GM21528 (cell line): ENCODE results near the gene ATP6V0A4.
"Not testable (repeated sequence)": the region's sequence is repeated elsewhere in the genome, so short reads cannot be mapped to it uniquely, and the experiment has no call there.

Experiments used
- ATAC-seq: cut with Tn5 transposase; IDR thresholded peaks from one replicate; pipeline ENCODE4 v1.9.1; 2021; ENCODE audit warnings: mild to moderate bottlenecking, moderate library complexity; ENCODE audit not compliant: unreplicated experiment, low FRiP score

Gene ATP6V0A4

DNA sequence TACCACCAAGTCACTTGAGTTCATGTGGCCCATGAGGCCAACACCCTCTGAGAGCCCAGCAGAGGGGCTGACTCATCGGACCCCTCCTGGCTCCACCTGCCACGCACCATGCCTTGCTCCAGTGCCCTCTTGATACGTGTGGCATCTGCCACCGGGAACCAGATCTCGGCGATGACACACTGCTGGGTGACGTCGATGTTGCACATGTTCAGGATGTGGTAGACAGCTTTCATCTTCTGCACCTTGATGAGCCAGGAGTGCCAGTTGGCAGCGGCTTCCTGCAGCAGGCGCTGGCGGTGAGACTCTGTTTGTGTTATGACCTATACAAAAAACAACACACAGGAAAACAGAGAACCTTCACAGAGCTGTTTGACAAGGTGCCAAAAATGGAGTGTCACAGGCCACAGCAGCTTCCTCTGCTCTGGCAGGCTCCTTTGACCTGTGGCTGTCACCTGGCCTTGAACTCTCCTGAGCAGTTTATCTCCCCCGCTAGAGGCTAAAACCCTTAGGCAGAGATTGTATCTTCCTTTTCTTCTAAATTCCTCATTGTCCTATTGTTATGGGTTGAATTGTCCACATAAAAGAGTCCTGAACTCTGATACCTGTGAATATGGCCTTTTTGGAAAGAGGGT, 45.4 kb downstream of the ATP6V0A4 start:
- ATAC-seq: peak; percentile 82

DNA sequence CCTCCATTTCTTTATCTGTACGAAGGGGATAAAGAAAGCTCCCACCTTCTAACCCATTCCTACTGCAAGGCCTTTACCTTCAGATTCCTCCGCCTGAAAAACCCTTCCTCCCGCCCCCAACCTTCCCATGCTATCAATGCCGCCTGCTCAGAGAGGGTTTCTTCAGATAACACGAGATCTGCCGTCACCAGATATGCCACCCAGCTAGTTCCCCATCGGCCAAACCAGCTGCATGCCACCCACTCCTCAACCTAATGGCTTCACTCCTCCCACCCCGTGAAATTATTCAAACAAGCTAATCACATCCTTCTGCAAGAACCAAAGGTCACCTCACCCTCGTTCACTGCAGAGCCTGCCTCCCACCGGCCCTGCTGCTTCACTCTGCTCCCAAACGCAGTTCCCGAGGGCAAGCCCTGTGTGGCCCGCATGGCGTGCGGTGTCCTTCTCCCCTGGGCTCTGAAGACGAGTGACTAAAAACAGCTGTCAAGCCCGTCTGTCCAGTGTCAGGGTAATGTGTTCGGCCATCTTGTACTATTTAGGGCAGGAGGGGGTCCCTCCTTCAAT, 47.0 kb downstream of the ATP6V0A4 start:
- ATAC-seq: no peak

DNA sequence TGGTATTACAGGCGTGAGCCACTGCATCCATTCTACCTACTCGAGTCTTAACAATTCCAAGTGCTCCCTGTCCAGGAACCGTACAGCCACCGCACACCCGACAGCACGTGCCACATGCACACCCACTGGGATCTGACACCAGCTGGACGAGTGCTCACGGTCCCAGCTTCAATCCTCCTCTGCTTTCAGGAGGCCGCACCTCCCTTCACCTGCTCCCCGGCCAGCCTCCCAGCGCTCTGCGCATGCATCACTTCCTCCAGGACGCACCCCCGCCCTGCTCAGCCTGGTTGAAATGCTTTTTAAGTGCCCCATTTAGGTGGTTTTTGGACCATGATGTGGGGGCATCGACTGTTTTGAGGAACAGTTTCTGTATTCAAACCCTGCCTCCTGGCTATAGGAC, 47.5 kb downstream of the ATP6V0A4 start:
- ATAC-seq: no peak

DNA sequence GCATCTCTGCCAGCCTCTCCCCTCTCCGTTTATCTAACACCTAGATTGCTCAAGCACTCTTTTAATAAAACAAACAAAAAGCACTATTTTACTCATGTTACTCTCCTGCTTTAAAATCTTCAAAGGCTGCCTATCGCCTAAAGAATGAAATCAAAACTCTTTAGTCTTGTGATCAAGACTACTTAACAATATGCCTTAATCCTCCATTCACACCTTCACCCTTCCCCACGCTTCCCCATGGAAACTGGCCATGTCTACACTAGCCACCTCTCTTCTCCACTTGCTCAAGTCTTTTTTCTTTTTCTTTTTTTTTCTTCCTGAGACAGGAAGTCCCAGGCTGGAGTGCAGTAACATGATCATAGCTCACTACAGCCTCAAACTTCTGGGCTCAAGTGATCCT, 48.0 kb downstream of the ATP6V0A4 start:
- no peak for ATAC-seq

DNA sequence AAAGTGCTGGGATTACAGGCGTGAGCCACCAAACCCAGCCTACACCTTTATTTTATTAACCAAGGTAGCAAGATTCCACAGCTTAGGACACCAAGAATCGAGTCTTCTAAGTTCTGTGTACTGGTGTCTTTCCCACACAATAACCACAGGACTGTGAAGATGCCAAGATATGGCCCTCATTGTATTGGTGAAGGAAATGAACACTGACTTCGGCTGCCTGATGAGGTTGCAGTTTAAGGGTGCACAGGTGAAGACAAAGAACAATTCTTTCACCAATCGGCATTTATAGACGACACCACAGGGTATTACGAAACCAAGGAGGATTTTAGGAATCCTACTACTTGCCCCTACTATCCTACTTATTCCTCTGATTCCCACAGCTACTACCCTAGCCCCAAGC, 49.3 kb downstream of the ATP6V0A4 start:
- ATAC-seq: no peak

DNA sequence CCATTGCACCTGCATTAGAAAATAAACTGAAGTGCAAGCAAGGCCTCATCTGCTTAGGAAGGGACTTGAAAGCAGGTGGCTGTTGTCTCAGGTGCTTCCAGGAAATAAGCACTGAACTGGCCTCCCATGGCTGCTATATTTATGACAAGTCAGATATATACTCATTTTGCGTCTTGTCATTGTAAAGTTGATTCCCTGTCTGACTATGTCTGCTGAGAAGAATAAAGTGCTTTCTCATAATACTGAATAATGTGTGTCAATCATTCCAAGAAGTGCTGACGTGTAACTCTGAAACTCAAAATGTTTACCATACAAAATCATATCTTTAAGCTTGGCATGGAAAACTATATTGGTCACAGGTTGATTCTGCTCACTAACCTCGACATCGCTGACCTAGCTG, 51.9 kb downstream of the ATP6V0A4 start:
- ATAC-seq: no peak

DNA sequence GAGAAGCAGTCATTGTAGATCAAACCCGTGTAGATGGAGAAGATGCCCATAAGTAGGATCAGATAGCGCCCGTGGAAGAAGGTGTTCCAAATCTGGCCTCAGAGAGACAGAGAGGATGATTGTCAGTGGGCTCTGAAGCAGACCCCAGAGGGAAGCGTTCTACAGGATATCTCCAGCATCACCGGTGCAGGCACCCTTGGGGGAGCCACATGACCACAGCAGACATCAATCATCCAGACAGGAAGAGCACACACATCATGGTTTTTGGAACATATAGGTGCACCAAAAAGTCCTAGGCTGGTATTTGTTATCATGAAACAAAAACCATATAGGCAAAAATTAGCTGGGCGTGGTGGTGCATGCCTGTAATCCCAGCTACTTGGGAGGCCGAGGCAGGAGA, 52.8 kb downstream of the ATP6V0A4 start:
- ATAC-seq: no peak

DNA sequence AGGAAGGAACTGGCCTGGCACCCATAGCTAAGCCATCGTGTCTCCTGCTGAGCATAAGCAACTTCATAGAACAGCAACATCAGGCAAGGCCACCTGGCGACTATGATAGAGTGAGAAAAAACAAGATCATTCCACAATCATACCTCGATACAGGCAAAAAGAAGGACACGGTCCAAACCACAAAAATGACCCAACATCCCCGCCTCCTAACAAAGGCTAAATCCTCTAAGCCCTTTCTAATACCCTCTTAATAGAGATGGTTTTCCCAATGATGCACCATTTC, 56.6 kb downstream of the ATP6V0A4 start:
- no peak for ATAC-seq

DNA sequence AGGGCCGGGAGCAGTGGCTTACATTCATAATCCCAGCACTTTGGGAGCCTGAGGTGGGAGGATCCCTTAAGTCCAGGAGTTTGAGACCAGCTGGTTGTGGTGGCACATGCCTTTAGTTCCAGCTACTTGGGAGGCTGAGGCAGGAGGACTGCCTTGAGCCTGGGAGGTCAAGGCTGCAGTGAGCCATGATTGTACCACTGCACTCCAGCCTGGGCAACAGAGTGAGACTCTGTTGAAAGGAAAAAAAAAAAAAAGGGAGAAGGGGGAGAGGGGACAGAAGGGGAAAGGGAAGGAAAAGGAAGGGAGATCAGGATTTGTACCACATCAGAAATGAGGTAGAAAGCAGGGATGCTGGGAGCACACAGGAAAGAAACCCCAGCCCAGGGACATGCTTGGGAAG, 58.1 kb downstream of the ATP6V0A4 start:
- no peak for ATAC-seq

DNA sequence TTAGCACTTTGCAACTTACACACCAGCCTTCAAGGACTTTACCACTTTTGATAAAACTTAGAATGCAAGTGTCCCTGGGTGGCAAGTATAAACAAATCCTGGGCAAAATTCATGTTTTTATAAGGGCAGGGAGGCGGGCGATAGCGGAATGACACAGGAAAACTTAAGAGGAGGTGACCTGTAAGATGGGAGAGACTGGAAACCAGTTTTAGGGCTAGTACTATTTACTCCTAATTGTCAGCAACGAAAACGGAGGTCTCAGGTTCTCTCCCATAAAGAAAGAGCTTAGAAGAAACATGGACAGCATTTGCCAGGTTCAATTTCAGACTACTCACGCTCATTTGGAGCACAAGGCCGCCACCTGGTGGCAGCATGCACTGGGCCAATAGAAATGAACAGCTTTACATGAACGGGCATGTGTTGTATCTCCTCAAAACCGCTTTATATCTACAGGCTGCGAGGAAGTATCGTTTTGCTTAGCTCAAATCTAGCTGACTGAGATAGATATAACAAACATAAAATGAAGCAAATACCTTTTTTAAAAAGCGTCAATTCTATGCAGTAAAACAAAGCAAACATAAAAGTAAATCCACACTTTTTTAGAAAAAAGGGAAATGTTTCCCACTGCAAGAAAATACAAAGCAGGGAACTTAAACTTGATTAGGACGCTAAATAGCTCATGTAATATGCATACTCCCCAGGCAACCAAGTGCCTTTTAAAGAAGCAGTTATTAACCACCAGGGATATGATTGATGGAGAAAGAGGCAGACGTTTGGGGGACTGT, 59.3 kb downstream of the ATP6V0A4 start:
- ATAC-seq: peak; percentile 88

DNA sequence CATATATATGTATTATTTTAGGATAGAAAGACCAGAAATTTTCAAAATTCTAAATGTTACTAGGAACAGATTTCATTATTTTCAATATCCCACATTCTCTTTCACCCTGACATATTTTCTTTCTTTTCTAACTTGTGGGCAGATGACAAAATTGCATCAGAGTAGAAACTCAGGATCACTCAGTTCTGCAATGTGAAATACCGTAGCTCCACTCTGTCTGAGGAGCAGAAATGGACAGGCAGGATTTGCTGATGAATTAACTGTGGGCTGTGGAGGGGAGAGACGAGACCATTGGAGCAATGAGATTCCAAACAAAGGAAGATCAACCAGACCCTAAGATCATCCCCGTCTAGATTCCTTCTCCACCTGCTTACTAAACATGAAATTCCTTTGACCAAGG, 59.9 kb downstream of the ATP6V0A4 start:
- ATAC-seq: no peak

DNA sequence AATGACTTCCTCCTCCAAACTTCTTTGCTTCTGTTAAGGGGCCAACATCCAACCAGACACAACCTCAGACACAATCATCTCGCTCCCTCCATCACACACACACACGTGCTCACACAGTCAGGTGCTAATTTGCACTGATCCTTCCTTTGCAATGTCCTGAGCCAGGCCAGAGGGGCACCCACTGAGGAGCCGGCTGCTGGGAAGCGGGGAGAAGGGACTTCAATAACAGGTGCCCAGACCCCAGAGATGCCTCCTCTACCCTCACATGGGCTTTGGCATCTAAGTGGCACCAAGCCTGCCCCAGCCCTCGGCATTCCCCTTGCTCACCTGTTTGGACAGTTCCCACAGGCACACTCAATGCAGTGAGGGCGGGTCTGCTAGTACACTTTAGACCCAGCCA, 62.6 kb downstream of the ATP6V0A4 start:
- ATAC-seq: no peak

DNA sequence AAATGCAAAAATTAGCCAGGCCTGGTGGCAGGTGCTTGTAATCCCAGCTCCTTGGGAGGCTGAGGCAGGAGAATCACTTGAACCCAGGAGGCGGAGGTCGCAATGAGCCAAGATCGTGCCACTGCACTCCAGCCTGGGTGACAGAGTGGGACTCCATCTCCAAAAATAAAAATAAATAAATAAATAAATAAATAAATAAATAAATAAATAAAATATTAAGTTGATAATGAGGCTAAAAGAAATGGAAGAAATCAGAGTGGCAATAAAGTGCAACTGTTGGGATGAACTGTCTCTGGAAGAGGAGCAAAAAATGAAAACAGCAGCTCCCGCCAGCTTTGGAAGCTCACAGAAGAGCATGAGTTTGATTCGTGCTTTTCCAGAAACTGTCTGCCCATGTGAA, 66.3 kb downstream of the ATP6V0A4 start:
- not testable (repeated sequence) for ATAC-seq

DNA sequence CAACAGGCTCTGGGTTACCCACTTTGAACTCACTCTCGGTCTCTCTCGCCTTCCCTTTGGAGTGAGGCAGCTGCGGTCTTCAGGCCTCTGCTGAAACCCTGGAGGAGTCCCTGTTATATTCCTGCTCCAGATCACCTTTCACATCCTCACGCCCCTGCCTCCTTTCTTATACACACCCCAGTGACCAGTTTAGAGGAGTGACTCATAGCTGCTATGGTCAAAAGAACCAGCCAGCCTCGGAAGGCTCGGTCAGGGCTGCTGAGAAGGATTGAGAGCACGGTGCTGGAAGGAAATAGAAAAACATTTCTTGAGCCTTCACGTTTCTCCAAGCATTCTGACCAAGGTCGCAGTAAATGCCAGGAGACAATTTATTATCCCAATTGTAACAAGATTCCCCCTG, 68.6 kb downstream of the ATP6V0A4 start:
- ATAC-seq: no peak

DNA sequence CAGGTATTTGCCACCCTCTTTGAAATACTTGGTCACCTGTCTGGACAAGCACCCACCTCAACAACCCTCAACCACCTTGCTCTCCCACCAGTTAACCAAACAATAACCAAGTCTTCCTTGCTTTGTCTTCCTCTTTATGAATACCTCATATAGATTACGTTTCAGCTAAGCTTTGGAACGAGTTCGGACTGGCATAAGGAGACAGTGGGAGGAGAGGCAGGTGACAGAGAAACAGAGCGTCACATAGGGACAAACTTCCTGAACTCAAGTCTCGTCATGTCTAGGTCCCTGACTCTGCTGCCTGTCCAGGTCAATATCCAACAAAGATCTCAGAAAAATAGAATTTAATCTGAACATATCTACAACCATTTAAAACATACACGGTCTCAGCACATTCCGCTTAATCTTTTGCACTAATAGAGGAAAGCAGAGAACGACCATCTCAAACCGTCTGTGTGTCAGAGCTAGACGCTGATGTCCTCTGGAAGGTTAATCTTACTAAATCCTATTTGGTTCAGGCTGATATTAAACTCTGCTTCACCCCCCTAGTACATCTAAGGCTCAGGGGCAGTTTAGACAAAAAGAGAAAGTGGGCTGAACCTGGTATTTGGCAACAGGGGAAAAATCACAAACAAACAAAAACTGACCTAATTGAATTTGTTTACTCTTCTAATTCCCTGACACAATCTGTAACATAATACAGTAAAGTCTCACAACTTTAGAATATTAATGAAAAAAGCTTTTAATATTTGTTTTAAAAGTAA, 70.5 kb downstream of the ATP6V0A4 start:
- no peak for ATAC-seq

DNA sequence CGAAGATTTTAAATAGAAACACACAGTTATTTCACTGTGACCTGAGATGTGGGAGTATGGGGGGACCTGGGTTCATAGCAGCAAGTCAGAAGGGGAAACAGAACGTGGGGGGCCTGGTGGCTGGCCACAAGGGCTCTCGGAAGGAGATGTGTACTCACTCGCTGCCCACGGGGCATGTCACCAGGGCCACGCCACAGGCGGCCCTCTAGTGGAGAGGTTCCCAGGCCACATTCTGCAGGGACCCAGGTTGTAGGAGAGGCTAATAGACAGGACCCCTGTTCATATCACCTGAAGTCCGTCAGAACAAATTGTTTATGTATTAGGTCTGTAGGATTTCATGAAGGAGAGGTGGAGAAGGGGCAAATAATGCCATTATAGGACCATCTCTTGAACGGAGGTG, 71.7 kb downstream of the ATP6V0A4 start:
- ATAC-seq: no peak

DNA sequence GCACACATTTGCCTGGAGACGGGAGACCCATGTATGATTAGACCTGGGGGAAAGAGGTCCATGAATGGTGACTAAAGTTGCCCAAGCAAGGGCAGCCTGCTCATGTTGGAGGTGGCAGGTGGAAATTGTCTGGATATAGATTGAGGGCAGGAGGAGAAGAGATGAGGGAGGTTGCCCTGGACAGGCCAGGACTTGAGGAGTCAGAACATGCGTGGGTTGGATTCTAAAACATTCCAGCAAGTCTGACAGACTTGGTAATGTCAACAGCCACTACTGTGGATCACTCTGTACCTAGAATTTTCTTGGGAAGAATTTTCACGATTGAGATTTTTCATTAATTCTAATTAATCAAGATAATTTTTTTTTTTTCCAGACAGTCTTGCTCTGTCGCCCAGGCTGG, 77.7 kb downstream of the ATP6V0A4 start:
- no peak for ATAC-seq

DNA sequence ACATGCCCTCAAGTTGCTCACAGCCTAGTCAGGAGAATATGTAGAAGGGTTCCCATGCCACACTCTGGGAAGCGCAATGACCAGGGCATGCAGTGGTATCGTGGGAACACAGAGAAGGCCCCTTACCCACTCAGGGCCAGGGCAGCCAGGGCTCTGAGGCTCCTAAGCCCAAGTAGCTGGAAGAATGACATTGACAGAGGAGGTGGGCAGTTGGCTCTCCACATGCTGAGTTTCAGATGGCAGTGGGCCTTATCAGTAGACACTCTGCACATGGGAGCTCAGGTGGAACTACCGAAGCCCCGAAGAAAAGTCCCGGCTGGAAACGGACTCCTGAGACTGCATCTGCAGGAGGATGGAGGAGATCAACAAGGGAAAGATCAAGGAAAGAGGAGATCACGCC, 81.1 kb downstream of the ATP6V0A4 start:
- no peak for ATAC-seq

DNA sequence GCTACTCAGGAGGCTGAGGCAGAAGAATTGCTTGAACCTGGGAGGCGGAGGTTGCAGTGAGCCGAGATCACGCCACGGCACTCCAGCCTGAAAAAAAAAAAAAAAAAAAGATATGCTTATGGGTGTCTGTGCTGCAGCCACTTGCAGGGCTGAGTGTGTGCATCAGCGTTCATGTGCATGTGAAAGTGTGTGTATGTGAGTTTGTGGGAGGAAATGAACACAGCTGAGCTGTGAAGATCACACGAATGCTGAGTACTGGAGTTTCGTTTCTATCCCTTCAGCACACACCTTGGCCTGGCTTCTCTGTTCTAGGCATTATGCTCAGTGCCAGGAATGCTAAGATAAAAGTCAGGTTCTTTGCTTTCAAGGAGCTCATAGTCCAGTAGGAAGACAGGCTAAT, 84.8 kb downstream of the ATP6V0A4 start:
- no peak for ATAC-seq

DNA sequence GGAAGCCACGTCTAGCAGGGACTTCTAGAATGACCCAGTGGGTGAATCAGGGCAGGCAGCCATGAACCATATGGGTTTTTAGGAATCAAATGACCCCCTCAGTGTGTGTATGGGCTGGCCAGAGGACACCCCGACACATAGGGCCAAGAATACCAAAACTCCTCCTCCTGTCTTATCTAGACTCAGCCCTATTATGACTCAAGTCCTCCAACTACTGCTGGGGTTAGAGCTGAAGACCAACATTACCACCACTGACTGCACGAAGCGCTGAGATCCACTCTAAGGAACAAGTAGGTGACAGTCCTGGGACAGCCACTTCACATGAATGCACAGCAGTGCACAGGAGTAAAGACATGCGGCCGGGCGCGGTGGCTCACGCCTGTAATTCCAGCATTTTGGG, 85.3 kb downstream of the ATP6V0A4 start:
- no peak for ATAC-seq

DNA sequence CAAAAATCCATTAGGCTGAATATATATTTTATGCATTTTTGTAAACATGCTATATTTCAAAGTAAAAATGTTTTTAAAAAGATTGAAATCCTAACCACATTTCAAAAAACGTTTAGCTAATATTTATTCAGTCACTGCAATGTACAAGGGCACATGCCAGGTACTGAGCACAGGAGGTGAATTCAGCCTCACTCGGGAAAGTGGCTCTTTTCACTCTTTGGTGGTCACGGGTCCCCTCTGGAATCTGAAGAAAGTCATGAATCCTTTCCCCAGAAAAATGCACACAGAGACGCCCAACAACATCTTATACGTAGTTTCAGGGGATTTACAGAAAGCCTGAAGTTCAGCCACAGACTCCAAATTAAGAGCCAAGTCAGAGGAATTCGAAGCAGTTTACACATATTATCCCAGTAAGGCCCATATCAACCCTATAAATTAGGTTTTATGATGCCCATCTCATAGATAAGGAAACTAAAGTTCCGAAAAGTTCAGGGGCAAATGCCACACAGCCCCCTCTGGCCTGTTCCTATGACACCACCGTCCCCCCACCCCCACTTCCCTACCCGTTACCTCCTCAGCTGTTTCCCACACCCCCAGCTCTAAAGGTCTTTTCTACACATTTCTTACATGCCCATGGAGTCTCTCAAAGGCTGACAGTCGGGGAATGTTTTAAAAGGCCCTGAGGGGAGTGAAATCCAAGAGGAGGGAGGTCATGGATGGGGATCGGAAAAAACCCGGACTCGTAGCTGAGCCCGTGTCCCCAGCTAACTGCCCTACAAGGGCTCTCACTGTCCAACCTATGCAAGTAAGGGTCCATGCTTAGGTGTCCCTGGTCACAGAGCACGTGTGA, 87.2 kb downstream of the ATP6V0A4 start:
- ATAC-seq: no peak
